Measurements from ENCODE around the gene NUP205.

Gene NUP205

GRCh38 chr7:135557455-135558336, at the start of gene NUP205:
TSS of gene NUP205 (plus strand) at chr7:135557917. CDS start at chr7:135557945, 28 bp downstream.
- Histone ChIP-seq H3K79me2 (ENCODE audit: insufficient read depth, low read length) (peaks cover 49% of the 10 kb centered on the region), H3K4me2 (ENCODE audit: insufficient read depth, low read length) (peak within 1 kb of the TSS; percentile 93), H4K20me1 (ENCODE audit: insufficient read depth, low read length) (peaks cover 23% of the 10 kb centered on the region; the same call in 1 of the 2 replicates), H2AFZ (ENCODE audit: low read depth, low read length) (peak within 1 kb of the TSS; percentile 90), H3K27ac (ENCODE audit: low read length) (peak within 1 kb of the TSS; percentile 98), H3K9me3 (ENCODE audit: insufficient read depth, low read length, severe bottlenecking) (no peaks in the 10 kb centered on the region), H3K4me1 (ENCODE audit: insufficient read depth, low read length) (peaks cover 22% of the 10 kb centered on the region), H3K36me3 (ENCODE audit: insufficient read depth, low read length) (peaks cover 9% of the 10 kb centered on the region), H3K4me3 (ENCODE audit: low read depth in 1 of 2, low read length in 2 of 2) (peak within 1 kb of the TSS; percentile 76 to 78), H3K9ac (ENCODE audit: low read depth, low read length) (peak within 1 kb of the TSS; percentile 88), H3K27me3 (ENCODE audit: insufficient read depth, low read length, poor library complexity) (no peaks in the 10 kb centered on the region)
- TF ChIP-seq CTCF (IDR thresholded peaks at IDR 0.05; ENCODE audit: borderline replicate concordance, extremely low read depth, low read length, poor library complexity, severe bottlenecking) (peak; percentile 14), EZH2 (IDR thresholded peaks at IDR 0.05; ENCODE audit: borderline replicate concordance, low read depth, low read length, severe bottlenecking) (no peak)
- DNase-seq: peak; percentile 83
- ATAC-seq (ENCODE audit: insufficient read depth, low read depth): peak; percentile 81

GRCh38 chr7:135508883-135509588, 48.7 kb upstream of the NUP205 start:
- TF ChIP-seq CTCF (IDR thresholded peaks at IDR 0.05; ENCODE audit: borderline replicate concordance, extremely low read depth, low read length, poor library complexity, severe bottlenecking): no peak
- no peak for TF ChIP-seq EZH2 (IDR thresholded peaks at IDR 0.05; ENCODE audit: borderline replicate concordance, low read depth, low read length, severe bottlenecking)
- peaks cover 28% of the 10 kb centered on the region for H3K4me1 ChIP-seq (ENCODE audit: insufficient read depth, low read length)
- peaks cover 54% of the 10 kb centered on the region for H3K79me2 ChIP-seq (ENCODE audit: insufficient read depth, low read length)
- DNase-seq (peak; percentile 60), ATAC-seq (ENCODE audit: insufficient read depth, low read depth) (peak; percentile 59)
- H3K4me3 ChIP-seq (ENCODE audit: low read depth in 1 of 2, low read length in 2 of 2): peak overlapping the region; percentile 55 to 77
- H3K36me3 ChIP-seq (ENCODE audit: insufficient read depth, low read length): no peaks in the 10 kb centered on the region
- H3K9me3 ChIP-seq (ENCODE audit: insufficient read depth, low read length, severe bottlenecking): no peaks in the 10 kb centered on the region
- peaks cover 5% of the 10 kb centered on the region; the same call in 1 of the 2 replicates for H4K20me1 ChIP-seq (ENCODE audit: insufficient read depth, low read length)
- peak overlapping the region; percentile 96 for H3K27ac ChIP-seq (ENCODE audit: low read length)
- H3K4me2 ChIP-seq (ENCODE audit: insufficient read depth, low read length): peak overlapping the region; percentile 72
- H2AFZ ChIP-seq (ENCODE audit: low read depth, low read length): peak overlapping the region; percentile 97
- peak overlapping the region; percentile 77 for H3K9ac ChIP-seq (ENCODE audit: low read depth, low read length)
- no peaks in the 10 kb centered on the region for H3K27me3 ChIP-seq (ENCODE audit: insufficient read depth, low read length, poor library complexity)

- DNase-seq (no peak), ATAC-seq (ENCODE audit: insufficient read depth, low read depth) (no peak)
These were observed 48.2 kb upstream of the NUP205 start for GRCh38 chr7:135509589-135509838.

More at GRCh38 chr7:135509589-135509838, 48.2 kb upstream of the NUP205 start:
- Histone ChIP-seq H3K4me3 (ENCODE audit: low read depth in 1 of 2, low read length in 2 of 2) (peak overlapping the region; percentile 55 to 77), H3K4me2 (ENCODE audit: insufficient read depth, low read length) (peak overlapping the region; percentile 72), H3K9ac (ENCODE audit: low read depth, low read length) (peak overlapping the region; percentile 77), H3K79me2 (ENCODE audit: insufficient read depth, low read length) (peaks cover 51% of the 10 kb centered on the region), H4K20me1 (ENCODE audit: insufficient read depth, low read length) (peaks cover 5% of the 10 kb centered on the region; the same call in 1 of the 2 replicates), H3K27ac (ENCODE audit: low read length) (peak overlapping the region; percentile 96), H3K4me1 (ENCODE audit: insufficient read depth, low read length) (peaks cover 28% of the 10 kb centered on the region), H2AFZ (ENCODE audit: low read depth, low read length) (peak overlapping the region; percentile 97), H3K27me3 (ENCODE audit: insufficient read depth, low read length, poor library complexity) (no peaks in the 10 kb centered on the region), H3K36me3 (ENCODE audit: insufficient read depth, low read length) (no peaks in the 10 kb centered on the region), H3K9me3 (ENCODE audit: insufficient read depth, low read length, severe bottlenecking) (no peaks in the 10 kb centered on the region)
- TF ChIP-seq CTCF (IDR thresholded peaks at IDR 0.05; ENCODE audit: borderline replicate concordance, extremely low read depth, low read length, poor library complexity, severe bottlenecking) (no peak), EZH2 (IDR thresholded peaks at IDR 0.05; ENCODE audit: borderline replicate concordance, low read depth, low read length, severe bottlenecking) (no peak)

All from DND-41 (cell line).